KOPT-K1 (cell line): Measurements from ENCODE around the gene CHMP2A.

Experiments used
- H3K27ac ChIP-seq: fragments of 200-600 bp; sonication (generic); 2 replicates; pipeline ENCODE4 v1.5.1; 2016; ENCODE audit warnings: antibody characterized with exemption, mild to moderate bottlenecking, low read depth, low read length; ENCODE audit not compliant: poor library complexity, severe bottlenecking
- H3K36me3 ChIP-seq: fragments of 200-600 bp; sonication (generic); 2 replicates; pipeline ENCODE4 v1.5.1; 2017; ENCODE audit warnings: antibody characterized with exemption, mild to moderate bottlenecking, low read length, moderate library complexity; ENCODE audit not compliant: insufficient read depth
- H3K9me3 ChIP-seq: fragments of 200-600 bp; sonication (generic); 2 replicates; pipeline ENCODE4 v1.5.1; 2017; ENCODE audit warnings: antibody characterized with exemption, low read length, mild to moderate bottlenecking; ENCODE audit not compliant: insufficient read depth, poor library complexity, severe bottlenecking

Gene CHMP2A

GRCh38 chr19:58560921-58561320 is 6.0 kb upstream of the CHMP2A start:
- Histone ChIP-seq H3K27ac (peak overlapping the region; percentile 96), H3K36me3 (peaks cover 29% of the 10 kb centered on the region)

DNA sequence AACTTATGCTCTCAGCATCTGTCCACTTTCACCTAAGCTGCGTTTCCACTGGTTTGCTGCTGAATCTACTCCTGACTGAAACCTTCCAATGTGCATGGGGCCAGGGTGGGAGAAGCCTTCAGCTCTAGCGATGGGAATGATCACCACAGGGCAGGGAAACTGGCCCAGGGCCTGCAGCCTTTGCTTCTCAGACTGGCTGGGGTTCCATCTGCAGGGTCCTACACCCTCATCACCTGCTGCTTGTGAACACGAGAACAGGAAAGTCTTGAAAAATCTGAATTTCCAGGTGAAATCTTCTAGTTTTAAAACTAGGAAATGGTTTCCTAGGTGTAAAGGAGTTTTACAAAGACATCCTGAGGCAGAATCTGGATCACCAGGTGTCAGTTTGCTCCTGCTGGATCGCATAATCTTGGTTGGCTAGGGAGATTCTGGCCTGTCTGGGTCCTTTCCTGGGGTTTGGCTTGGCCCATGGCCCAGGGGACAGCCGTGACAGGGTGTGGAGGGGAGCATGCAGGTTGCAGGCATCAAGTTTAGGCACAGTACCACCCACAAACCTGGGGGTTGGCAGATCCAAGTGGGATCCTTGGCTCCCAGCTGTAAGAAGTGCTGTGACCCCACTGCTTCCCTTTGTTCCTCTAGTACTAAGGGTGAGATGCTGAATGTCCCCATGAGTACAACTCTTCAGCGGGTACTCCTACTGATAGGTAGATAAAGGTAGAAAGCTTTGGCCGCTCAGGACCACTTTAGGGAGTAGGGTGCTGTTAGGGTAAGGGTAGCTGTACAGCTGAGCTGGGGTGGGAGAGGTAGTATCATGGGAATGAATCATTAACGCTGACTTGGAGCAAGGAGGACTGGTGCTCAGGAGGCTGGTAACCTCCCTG is 5.3 kb upstream of the CHMP2A start:
- H3K9me3 ChIP-seq, result no peaks in the 10 kb centered on the region
- H3K36me3 ChIP-seq, result peaks cover 36% of the 10 kb centered on the region
- peak overlapping the region; percentile 96 for H3K27ac ChIP-seq

More at GRCh38 chr19:58560921-58561320, 6.0 kb upstream of the CHMP2A start:
- H3K9me3 ChIP-seq, result no peaks in the 10 kb centered on the region

GRCh38 chr19:58559275-58560006 is 4.5 kb upstream of the CHMP2A start:
- Histone ChIP-seq H3K36me3 (peaks cover 36% of the 10 kb centered on the region), H3K27ac (peak overlapping the region; percentile 96), H3K9me3 (no peaks in the 10 kb centered on the region)

GRCh38 chr19:58558623-58559274 is 3.8 kb upstream of the CHMP2A start:
- no peaks in the 10 kb centered on the region for H3K9me3 ChIP-seq
- H3K36me3 ChIP-seq, result peaks cover 39% of the 10 kb centered on the region
- H3K27ac ChIP-seq, result peak overlapping the region; percentile 96

DNA sequence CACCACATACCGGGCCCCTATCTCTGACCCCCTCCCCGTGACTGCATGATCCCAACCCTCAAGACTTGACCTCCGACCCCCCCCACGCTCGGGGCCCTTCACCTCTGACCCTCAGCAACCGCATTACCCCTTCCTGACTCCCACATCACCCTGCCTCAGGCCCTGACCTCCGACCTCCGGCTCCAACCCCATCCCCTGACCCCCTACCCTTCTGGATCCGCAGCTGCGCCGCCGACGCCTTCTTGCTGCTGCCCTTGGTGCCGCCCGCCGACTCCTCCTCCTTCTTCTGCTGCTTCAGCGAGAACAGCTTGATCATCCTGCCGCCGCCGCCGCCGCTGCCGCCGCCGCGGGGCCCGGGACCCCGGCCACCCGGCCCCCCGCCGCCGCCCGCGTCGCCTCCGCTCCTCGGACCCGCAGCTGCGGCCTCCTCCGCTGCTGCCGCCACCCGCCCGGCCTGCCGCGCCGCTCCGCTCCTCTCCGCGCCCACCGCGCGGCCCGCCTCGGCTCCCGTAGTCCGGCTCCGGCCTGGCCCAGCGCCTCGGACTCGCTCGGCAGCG is 3.2 kb upstream of the CHMP2A start, which contains the start of gene UBE2M:
Gene UBE2M, minus strand, starts transcription at position 546 of the 557 bp plus-strand sequence. Its CDS starts 230 bp downstream, at position 316.
- H3K36me3 ChIP-seq, result peaks cover 37% of the 10 kb centered on the region
- peak within 1 kb of the TSS; percentile 96 for H3K27ac ChIP-seq
- no peaks in the 10 kb centered on the region for H3K9me3 ChIP-seq

- Histone ChIP-seq H3K36me3 (peaks cover 42% of the 10 kb centered on the region), H3K27ac (peak overlapping the region; percentile 96)
Measured at GRCh38 chr19:58557221-58558065, 2.5 kb upstream of the CHMP2A start.

GRCh38 chr19:58556622-58557220 is 1.8 kb upstream of the CHMP2A start:
- peaks cover 43% of the 10 kb centered on the region for H3K36me3 ChIP-seq
- H3K27ac ChIP-seq, result peak overlapping the region; percentile 96

More at GRCh38 chr19:58557221-58558065, 2.5 kb upstream of the CHMP2A start:
- H3K9me3 ChIP-seq, result no peaks in the 10 kb centered on the region

GRCh38 chr19:58555920-58556621 is 1.2 kb upstream of the CHMP2A start:
- no peak overlapping the region for H3K27ac ChIP-seq
- H3K36me3 ChIP-seq, result peaks cover 47% of the 10 kb centered on the region
- H3K9me3 ChIP-seq, result no peaks in the 10 kb centered on the region

More at GRCh38 chr19:58556622-58557220, 1.8 kb upstream of the CHMP2A start:
- no peaks in the 10 kb centered on the region for H3K9me3 ChIP-seq

DNA sequence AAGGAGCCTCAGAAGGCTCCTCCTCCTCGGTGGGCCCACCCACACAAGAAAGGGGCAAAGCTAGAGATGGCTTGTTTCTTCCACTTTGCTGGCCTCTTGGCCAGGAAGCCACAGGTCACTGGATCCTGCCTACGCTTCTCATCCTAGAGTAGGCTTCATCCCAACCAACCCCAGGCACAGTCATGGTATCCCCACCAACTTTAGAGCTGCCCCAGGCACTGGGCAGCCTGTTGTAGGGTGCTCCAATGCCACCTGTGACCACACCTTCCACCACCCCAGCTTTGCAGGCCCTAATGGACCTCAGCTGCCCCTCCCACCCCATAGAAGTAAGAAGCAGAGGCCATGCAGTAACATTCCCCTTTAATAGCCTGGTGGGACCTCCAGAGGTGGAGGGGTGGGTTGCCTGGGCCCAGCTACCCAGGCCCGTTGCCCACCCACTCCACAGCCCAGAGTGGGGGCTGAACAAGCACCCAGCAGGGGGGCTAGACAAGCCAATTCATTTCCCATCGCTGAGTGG is 522 bp upstream of the CHMP2A start:
- no peaks in the 10 kb centered on the region for H3K9me3 ChIP-seq
- H3K27ac ChIP-seq, result peak overlapping the region; percentile 87
- peaks cover 54% of the 10 kb centered on the region for H3K36me3 ChIP-seq

GRCh38 chr19:58553799-58554493 is 959 bp downstream of the CHMP2A start:
- Histone ChIP-seq H3K27ac (peak overlapping the region; percentile 87), H3K36me3 (peaks cover 69% of the 10 kb centered on the region), H3K9me3 (no peaks in the 10 kb centered on the region)

DNA sequence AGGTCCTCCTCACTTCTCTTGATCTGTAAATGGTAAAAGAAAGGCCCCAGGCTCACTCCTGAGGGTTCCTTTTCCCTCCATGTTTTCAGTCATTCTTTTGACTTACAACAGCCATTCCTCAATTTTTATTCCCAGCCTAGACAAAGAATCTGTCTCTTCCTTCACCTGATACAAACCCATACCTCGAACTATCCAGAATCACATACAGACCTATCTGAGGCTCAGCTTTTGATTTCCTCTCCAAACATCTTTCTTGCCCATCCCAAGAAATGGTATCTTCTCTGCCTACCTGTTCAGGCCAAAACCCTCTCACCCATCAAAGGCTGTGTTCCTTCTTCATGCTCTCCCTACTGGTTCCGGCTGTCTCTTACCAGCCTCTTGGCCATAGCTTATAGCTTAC is 2.2 kb downstream of the CHMP2A start:
- Histone ChIP-seq H3K9me3 (no peaks in the 10 kb centered on the region), H3K27ac (no peak overlapping the region), H3K36me3 (peaks cover 81% of the 10 kb centered on the region)

- Histone ChIP-seq H3K36me3 (peaks cover 85% of the 10 kb centered on the region), H3K9me3 (no peaks in the 10 kb centered on the region), H3K27ac (no peak overlapping the region)
Measured at GRCh38 chr19:58551577-58552471, 3.1 kb downstream of the CHMP2A start.
